ENCODE results near the gene CCDC150.

DNA sequence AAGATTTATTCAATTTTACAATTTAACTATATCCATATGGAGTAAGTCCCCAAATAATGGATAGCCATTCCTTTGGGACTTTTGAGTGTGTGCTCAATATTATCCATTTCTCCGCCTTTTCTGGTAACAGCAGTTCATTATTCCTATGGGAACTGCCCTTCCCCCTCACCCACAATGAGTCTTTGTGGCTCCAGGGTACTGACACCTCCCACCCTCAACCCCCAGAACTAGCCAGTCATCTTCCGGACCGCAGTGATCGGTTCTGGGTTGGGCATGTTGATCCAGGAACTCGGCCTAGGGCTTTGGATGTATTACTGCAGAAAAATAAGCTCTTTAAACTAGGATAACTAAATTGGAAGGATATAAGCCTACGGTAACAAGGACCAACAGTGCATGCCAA is 45.4 kb upstream of the CCDC150 start:
- no peak for TF ChIP-seq POLR2AphosphoS5 (IDR thresholded peaks at IDR 0.05; ENCODE audit: low read depth, low read length)
- TF ChIP-seq, protein P1, sequence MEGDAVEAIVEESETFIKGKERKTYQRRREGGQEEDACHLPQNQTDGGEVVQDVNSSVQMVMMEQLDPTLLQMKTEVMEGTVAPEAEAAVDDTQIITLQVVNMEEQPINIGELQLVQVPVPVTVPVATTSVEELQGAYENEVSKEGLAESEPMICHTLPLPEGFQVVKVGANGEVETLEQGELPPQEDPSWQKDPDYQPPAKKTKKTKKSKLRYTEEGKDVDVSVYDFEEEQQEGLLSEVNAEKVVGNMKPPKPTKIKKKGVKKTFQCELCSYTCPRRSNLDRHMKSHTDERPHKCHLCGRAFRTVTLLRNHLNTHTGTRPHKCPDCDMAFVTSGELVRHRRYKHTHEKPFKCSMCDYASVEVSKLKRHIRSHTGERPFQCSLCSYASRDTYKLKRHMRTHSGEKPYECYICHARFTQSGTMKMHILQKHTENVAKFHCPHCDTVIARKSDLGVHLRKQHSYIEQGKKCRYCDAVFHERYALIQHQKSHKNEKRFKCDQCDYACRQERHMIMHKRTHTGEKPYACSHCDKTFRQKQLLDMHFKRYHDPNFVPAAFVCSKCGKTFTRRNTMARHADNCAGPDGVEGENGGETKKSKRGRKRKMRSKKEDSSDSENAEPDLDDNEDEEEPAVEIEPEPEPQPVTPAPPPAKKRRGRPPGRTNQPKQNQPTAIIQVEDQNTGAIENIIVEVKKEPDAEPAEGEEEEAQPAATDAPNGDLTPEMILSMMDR (IDR thresholded peaks at IDR 0.05 in 2 of 3, conservative IDR thresholded peaks at IDR 0.05 in 1 of 3; ENCODE audit: borderline replicate concordance in 1 of 3, insufficient read depth in 1 of 3, low read depth in 2 of 3, low read length in 2 of 3), result no peak
- TF ChIP-seq POLR2A (IDR thresholded peaks at IDR 0.05; ENCODE audit: borderline replicate concordance, extremely low read depth, insufficient read depth, insufficient read length), result no peak
- TF ChIP-seq EZH2 (IDR thresholded peaks at IDR 0.05), result no peak
